Activated T-helper 17 cell treated with anti-CD3 and anti-CD28 coated beads, Interleukin-2, amount 50 U/mL, for 72 hours (primary cell): ENCODE data around the gene TEAD4. TPM values are rescaled to one million over a fixed set of nuclear protein-coding genes. Genes with fewer than 3 reads are reported as not detected.
A peak's percentile ranks its signal among the peaks of the same experiment; 100 is the strongest.

Experiments used
- ATAC-seq: fragments of 150-1000 bp; cut with Tn5 transposase; replicated peaks from 2 replicates; pipeline ENCODE4 v1.10.0; 2021; ENCODE audit warnings: mild to moderate bottlenecking, moderate library complexity
- H3K27ac Mint-ChIP-seq: one replicate; pipeline ENCODE4 v1.8.0; 2022; ENCODE audit warnings: mixed read lengths
- H3K27me3 Mint-ChIP-seq: one replicate; pipeline ENCODE4 v1.8.0; 2022; ENCODE audit warnings: mixed read lengths
- H3K36me3 Mint-ChIP-seq: one replicate; pipeline ENCODE4 v1.8.0; 2022; ENCODE audit warnings: low read depth, mild to moderate bottlenecking, mixed read lengths
- H3K4me1 Mint-ChIP-seq: one replicate; pipeline ENCODE4 v1.8.0; 2022; ENCODE audit warnings: mixed read lengths
- H3K4me3 Mint-ChIP-seq: one replicate; pipeline ENCODE4 v1.8.0; 2022; ENCODE audit warnings: mild to moderate bottlenecking, mixed read lengths
- H3K9me3 Mint-ChIP-seq: one replicate; pipeline ENCODE4 v1.8.0; 2022; ENCODE audit warnings: mixed read lengths
- total RNA-seq, 2 donors: library from RNA; stranded (reverse); gene quantifications; one replicate each; pipeline ENCODE4 v1.2.3, GENCODE V29; 2022

TEAD4 gene
- total RNA-seq, 2 donors from 2014 or later, result 3.1 to 3.7 TPM

- Mint-ChIP-seq H3K4me3 (no peak overlapping the region), H3K9me3 (no peaks in the 10 kb centered on the region), H3K4me1 (no peaks in the 10 kb centered on the region), H3K27ac (no peak overlapping the region), H3K27me3 (peaks cover 3% of the 10 kb centered on the region), H3K36me3 (no peaks in the 10 kb centered on the region)
- ATAC-seq, result no peak
Observed at GRCh38 chr12:2949411-2949810, 9.8 kb upstream of the TEAD4 start.

- Mint-ChIP-seq H3K27me3 (peaks cover 34% of the 10 kb centered on the region), H3K27ac (no peak overlapping the region), H3K9me3 (no peaks in the 10 kb centered on the region), H3K36me3 (no peaks in the 10 kb centered on the region), H3K4me3 (no peak overlapping the region), H3K4me1 (peaks cover 7% of the 10 kb centered on the region)
- ATAC-seq, result no peak
Observed at GRCh38 chr12:2955888-2956287, 3.3 kb upstream of the TEAD4 start.

- H3K36me3 Mint-ChIP-seq, result no peaks in the 10 kb centered on the region
- ATAC-seq, result no peak
- peaks cover 8% of the 10 kb centered on the region for H3K4me1 Mint-ChIP-seq
- H3K27me3 Mint-ChIP-seq, result peaks cover 45% of the 10 kb centered on the region
- no peak overlapping the region for H3K27ac Mint-ChIP-seq
- H3K4me3 Mint-ChIP-seq, result peak overlapping the region; percentile 72
- no peaks in the 10 kb centered on the region for H3K9me3 Mint-ChIP-seq
Observed at GRCh38 chr12:2957816-2958431, 1.3 kb upstream of the TEAD4 start.

- Mint-ChIP-seq H3K27ac (no peak overlapping the region), H3K4me1 (peaks cover 8% of the 10 kb centered on the region), H3K27me3 (peaks cover 52% of the 10 kb centered on the region), H3K36me3 (no peaks in the 10 kb centered on the region), H3K4me3 (peak overlapping the region; percentile 72), H3K9me3 (no peaks in the 10 kb centered on the region)
- ATAC-seq, result peak; percentile 30
Observed at GRCh38 chr12:2958432-2959191, 585 bp upstream of the TEAD4 start.

- Mint-ChIP-seq H3K27ac (no peak overlapping the region), H3K4me1 (peaks cover 8% of the 10 kb centered on the region), H3K27me3 (peaks cover 53% of the 10 kb centered on the region), H3K36me3 (no peaks in the 10 kb centered on the region), H3K4me3 (peak overlapping the region; percentile 52), H3K9me3 (no peaks in the 10 kb centered on the region)
- peak; percentile 30 for ATAC-seq
Observed at GRCh38 chr12:2959505-2960389, 550 bp downstream of the TEAD4 start.

GRCh38 chr12:2960390-2960956 is 1.3 kb downstream of the TEAD4 start:
- Mint-ChIP-seq H3K27me3 (peaks cover 53% of the 10 kb centered on the region), H3K27ac (no peak overlapping the region)

GRCh38 chr12:2960996-2961616 is 1.9 kb downstream of the TEAD4 start:
- Mint-ChIP-seq H3K4me3 (peak overlapping the region; percentile 52), H3K4me1 (peaks cover 8% of the 10 kb centered on the region), H3K36me3 (no peaks in the 10 kb centered on the region), H3K27ac (no peak overlapping the region), H3K27me3 (peaks cover 53% of the 10 kb centered on the region), H3K9me3 (no peaks in the 10 kb centered on the region)
- no peak for ATAC-seq

More at GRCh38 chr12:2960390-2960956, 1.3 kb downstream of the TEAD4 start:
- peak; percentile 71 for ATAC-seq
- no peaks in the 10 kb centered on the region for H3K36me3 Mint-ChIP-seq
- H3K9me3 Mint-ChIP-seq, result no peaks in the 10 kb centered on the region
- peak overlapping the region; percentile 52 for H3K4me3 Mint-ChIP-seq
- H3K4me1 Mint-ChIP-seq, result peaks cover 8% of the 10 kb centered on the region

- no peak overlapping the region for H3K4me3 Mint-ChIP-seq
- no peak overlapping the region for H3K27ac Mint-ChIP-seq
- H3K27me3 Mint-ChIP-seq, result peaks cover 50% of the 10 kb centered on the region
- no peaks in the 10 kb centered on the region for H3K36me3 Mint-ChIP-seq
- peaks cover 8% of the 10 kb centered on the region for H3K4me1 Mint-ChIP-seq
- ATAC-seq, result no peak
- H3K9me3 Mint-ChIP-seq, result no peaks in the 10 kb centered on the region
Observed at GRCh38 chr12:2961705-2962104, 2.5 kb downstream of the TEAD4 start.

- H3K9me3 Mint-ChIP-seq, result no peaks in the 10 kb centered on the region
- H3K27ac Mint-ChIP-seq, result no peak overlapping the region
- H3K4me3 Mint-ChIP-seq, result no peak overlapping the region
- peaks cover 8% of the 10 kb centered on the region for H3K4me1 Mint-ChIP-seq
- ATAC-seq, result no peak
- H3K36me3 Mint-ChIP-seq, result no peaks in the 10 kb centered on the region
- H3K27me3 Mint-ChIP-seq, result peaks cover 36% of the 10 kb centered on the region
Observed at GRCh38 chr12:2963154-2963759, 4.1 kb downstream of the TEAD4 start.

GRCh38 chr12:2963760-2964292 is 4.6 kb downstream of the TEAD4 start:
- no peak overlapping the region for H3K27ac Mint-ChIP-seq
- no peak for ATAC-seq

GRCh38 chr12:2967651-2968050 is 8.5 kb downstream of the TEAD4 start:
- no peak for ATAC-seq
- Mint-ChIP-seq H3K36me3 (no peaks in the 10 kb centered on the region), H3K27me3 (peaks cover 22% of the 10 kb centered on the region), H3K4me3 (no peak overlapping the region), H3K27ac (no peak overlapping the region), H3K9me3 (no peaks in the 10 kb centered on the region), H3K4me1 (peaks cover 4% of the 10 kb centered on the region)

More at GRCh38 chr12:2963760-2964292, 4.6 kb downstream of the TEAD4 start:
- no peak overlapping the region for H3K4me3 Mint-ChIP-seq
- H3K36me3 Mint-ChIP-seq, result no peaks in the 10 kb centered on the region
- peaks cover 8% of the 10 kb centered on the region for H3K4me1 Mint-ChIP-seq
- peaks cover 31% of the 10 kb centered on the region for H3K27me3 Mint-ChIP-seq
- H3K9me3 Mint-ChIP-seq, result no peaks in the 10 kb centered on the region

GRCh38 chr12:2970744-2971143 is 11.5 kb downstream of the TEAD4 start:
- H3K4me1 Mint-ChIP-seq, result peaks cover 4% of the 10 kb centered on the region
- peaks cover 19% of the 10 kb centered on the region for H3K27me3 Mint-ChIP-seq
- H3K36me3 Mint-ChIP-seq, result no peaks in the 10 kb centered on the region
- no peaks in the 10 kb centered on the region for H3K9me3 Mint-ChIP-seq
- ATAC-seq, result no peak
- H3K4me3 Mint-ChIP-seq, result no peak overlapping the region
- H3K27ac Mint-ChIP-seq, result no peak overlapping the region

GRCh38 chr12:2973566-2973965 is 14.4 kb downstream of the TEAD4 start:
- Mint-ChIP-seq H3K4me1 (peaks cover 4% of the 10 kb centered on the region), H3K9me3 (no peaks in the 10 kb centered on the region), H3K36me3 (no peaks in the 10 kb centered on the region), H3K4me3 (no peak overlapping the region), H3K27me3 (peaks cover 19% of the 10 kb centered on the region), H3K27ac (no peak overlapping the region)
- ATAC-seq, result no peak
